ENCODE measurements around the gene WFDC5. TPM values are rescaled to one million over a fixed set of nuclear protein-coding genes. Genes with fewer than 3 reads are reported as not detected.

Gene WFDC5
- polyA plus RNA-seq, 1 of the 3 experiments (the other 2 are of a cell fraction): 0.08 TPM

GRCh38 chr20:45153147-45153546, 38.2 kb upstream of the WFDC5 start:
- no peak overlapping the region for H3K9ac ChIP-seq
- WGBS (ENCODE audit: low lambda C conversion rate): 0% methylated on average over 1 of the region's 3 CpGs
- H3K36me3 ChIP-seq (replicated peaks in 1 of 2; ENCODE audit: control insufficient read depth in 1 of 2, insufficient read depth in 2 of 2, low read length in 1 of 2): no peaks in the 10 kb centered on the region
- H3K79me2 ChIP-seq (ENCODE audit: insufficient read depth): no peaks in the 10 kb centered on the region
- ChIA-PET CTCF (no interaction called here), POLR2A (no interaction called here)
- no peak overlapping the region for H3K27ac ChIP-seq (ENCODE audit: low read depth in 2 of 2, low read length in 1 of 2)
- no peaks in the 10 kb centered on the region for H3F3A ChIP-seq (replicated peaks; ENCODE audit: insufficient read depth)
- H3K4me3 ChIP-seq (ENCODE audit: low read depth in 2 of 2, low read length in 1 of 2): no peak overlapping the region
- H4K20me1 ChIP-seq (ENCODE audit: insufficient read depth): no peaks in the 10 kb centered on the region
- no peak for DNase-seq
- TF ChIP-seq PBX3 (IDR thresholded peaks at IDR 0.05) (no peak), USF2 (IDR thresholded peaks at IDR 0.05; ENCODE audit: borderline replicate concordance, low read depth, low read length) (no peak), GABPA (IDR thresholded peaks at IDR 0.05; ENCODE audit: low read depth) (no peak), FOXM1 (IDR thresholded peaks at IDR 0.05; ENCODE audit: low read depth) (no peak), YY1 (IDR thresholded peaks at IDR 0.05; ENCODE audit: low read depth) (no peak), SIN3A (IDR thresholded peaks at IDR 0.05; ENCODE audit: borderline replicate concordance, low read depth, low read length) (no peak)
- TF ChIP-seq, protein P1, sequence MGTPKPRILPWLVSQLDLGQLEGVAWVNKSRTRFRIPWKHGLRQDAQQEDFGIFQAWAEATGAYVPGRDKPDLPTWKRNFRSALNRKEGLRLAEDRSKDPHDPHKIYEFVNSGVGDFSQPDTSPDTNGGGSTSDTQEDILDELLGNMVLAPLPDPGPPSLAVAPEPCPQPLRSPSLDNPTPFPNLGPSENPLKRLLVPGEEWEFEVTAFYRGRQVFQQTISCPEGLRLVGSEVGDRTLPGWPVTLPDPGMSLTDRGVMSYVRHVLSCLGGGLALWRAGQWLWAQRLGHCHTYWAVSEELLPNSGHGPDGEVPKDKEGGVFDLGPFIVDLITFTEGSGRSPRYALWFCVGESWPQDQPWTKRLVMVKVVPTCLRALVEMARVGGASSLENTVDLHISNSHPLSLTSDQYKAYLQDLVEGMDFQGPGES (IDR thresholded peaks at IDR 0.05; ENCODE audit: low read depth, low read length): no peak
- TF ChIP-seq, protein P2, sequence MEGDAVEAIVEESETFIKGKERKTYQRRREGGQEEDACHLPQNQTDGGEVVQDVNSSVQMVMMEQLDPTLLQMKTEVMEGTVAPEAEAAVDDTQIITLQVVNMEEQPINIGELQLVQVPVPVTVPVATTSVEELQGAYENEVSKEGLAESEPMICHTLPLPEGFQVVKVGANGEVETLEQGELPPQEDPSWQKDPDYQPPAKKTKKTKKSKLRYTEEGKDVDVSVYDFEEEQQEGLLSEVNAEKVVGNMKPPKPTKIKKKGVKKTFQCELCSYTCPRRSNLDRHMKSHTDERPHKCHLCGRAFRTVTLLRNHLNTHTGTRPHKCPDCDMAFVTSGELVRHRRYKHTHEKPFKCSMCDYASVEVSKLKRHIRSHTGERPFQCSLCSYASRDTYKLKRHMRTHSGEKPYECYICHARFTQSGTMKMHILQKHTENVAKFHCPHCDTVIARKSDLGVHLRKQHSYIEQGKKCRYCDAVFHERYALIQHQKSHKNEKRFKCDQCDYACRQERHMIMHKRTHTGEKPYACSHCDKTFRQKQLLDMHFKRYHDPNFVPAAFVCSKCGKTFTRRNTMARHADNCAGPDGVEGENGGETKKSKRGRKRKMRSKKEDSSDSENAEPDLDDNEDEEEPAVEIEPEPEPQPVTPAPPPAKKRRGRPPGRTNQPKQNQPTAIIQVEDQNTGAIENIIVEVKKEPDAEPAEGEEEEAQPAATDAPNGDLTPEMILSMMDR (IDR thresholded peaks at IDR 0.05): no peak
- no peaks in the 10 kb centered on the region for H3K9me3 ChIP-seq
- H3K9me2 ChIP-seq: no peaks in the 10 kb centered on the region
- no peaks in the 10 kb centered on the region; a peak in 1 of 4 replicates for H3K4me1 ChIP-seq (ENCODE audit: control insufficient read depth in 1 of 2, insufficient read depth in 2 of 2, low read depth in 1 of 2, low read length in 1 of 2)
- peaks cover 14% of the 10 kb centered on the region; the same call in 1 of the 2 replicates for H3K27me3 ChIP-seq (ENCODE audit: insufficient read depth)
- H2AFZ ChIP-seq (ENCODE audit: low read depth): no peak overlapping the region
- no peak overlapping the region for H3K4me2 ChIP-seq

- ChIA-PET POLR2A (no interaction called here), CTCF (interaction anchor here (0.9 kb wide), 1 partner anchor 13 kb away, joined by 3 read pairs; no protein-coding TSS in a partner anchor)
- Histone ChIP-seq H3K9ac (no peak overlapping the region), H3K9me3 (no peaks in the 10 kb centered on the region), H3K4me1 (ENCODE audit: control insufficient read depth in 1 of 2, insufficient read depth in 2 of 2, low read depth in 1 of 2, low read length in 1 of 2) (no peaks in the 10 kb centered on the region), H3F3A (replicated peaks; ENCODE audit: insufficient read depth) (no peaks in the 10 kb centered on the region), H3K9me2 (no peaks in the 10 kb centered on the region), H3K4me2 (no peak overlapping the region), H3K4me3 (ENCODE audit: low read depth in 2 of 2, low read length in 1 of 2) (no peak overlapping the region), H3K79me2 (ENCODE audit: insufficient read depth) (no peaks in the 10 kb centered on the region), H3K27ac (ENCODE audit: low read depth in 2 of 2, low read length in 1 of 2) (no peak overlapping the region), H2AFZ (ENCODE audit: low read depth) (no peak overlapping the region), H3K27me3 (ENCODE audit: insufficient read depth) (peaks cover 17% of the 10 kb centered on the region; the same call in 1 of the 2 replicates), H3K36me3 (replicated peaks in 1 of 2; ENCODE audit: control insufficient read depth in 1 of 2, insufficient read depth in 2 of 2, low read length in 1 of 2) (no peaks in the 10 kb centered on the region), H4K20me1 (ENCODE audit: insufficient read depth) (no peaks in the 10 kb centered on the region)
- WGBS (ENCODE audit: low lambda C conversion rate): 0% methylated on average over 2 of the region's 2 CpGs
- DNase-seq: no peak
- TF ChIP-seq CHD2 (IDR thresholded peaks at IDR 0.05; ENCODE audit: low read length, partially characterized antibody): no peak
- TF ChIP-seq REST (IDR thresholded peaks at IDR 0.05; ENCODE audit: low read depth, low read length): no peak
- no peak for TF ChIP-seq SMC3 (IDR thresholded peaks at IDR 0.05; ENCODE audit: low read depth, low read length)
- no peak for TF ChIP-seq FOXM1 (IDR thresholded peaks at IDR 0.05; ENCODE audit: low read depth)
- no peak for TF ChIP-seq ELF1 (IDR thresholded peaks at IDR 0.05)
Observed at GRCh38 chr20:45152405-45152804, 37.4 kb upstream of the WFDC5 start.

All from SK-N-SH (cell line).